ENCODE data around the gene C16orf90. TPM values are rescaled to one million over a fixed set of nuclear protein-coding genes. Genes with fewer than 3 reads are reported as not detected.

C16orf90 gene
- total RNA-seq, 4 donors from 2014 or later: not detected

- Histone ChIP-seq H3K36me3 (peaks cover 0 to 93% of the 10 kb centered on the region in 2 donors), H3K27ac (no peak overlapping the region), H3K9me3 (no peaks in the 10 kb centered on the region), H3K4me3 (no peak overlapping the region), H3K4me1 (no peaks in the 10 kb centered on the region), H3K27me3 (no peaks in the 10 kb centered on the region)
- no peak for ATAC-seq
- WGBS, 2 donors (ENCODE audit: low coverage in 1 of 2): 97 to 100% methylated on average over 2 to 6 of the region's 32 CpGs
- no peak for TF ChIP-seq POLR2AphosphoS5 (IDR thresholded peaks at IDR 0.05)
- no peak for TF ChIP-seq POLR2A (IDR thresholded peaks at IDR 0.05)
- no peak for TF ChIP-seq EP300 (IDR thresholded peaks at IDR 0.05)
- no peak for TF ChIP-seq CTCF (IDR thresholded peaks at IDR 0.05)
Observed at GRCh38 chr16:3481696-3482658, 13.3 kb downstream of the C16orf90 start.

- Histone ChIP-seq H3K4me1 (peaks cover 0 to 2% (median 0%) of the 10 kb centered on the region in 3 donors), H3K27ac (no peak overlapping the region), H3K4me3 (no peak overlapping the region), H3K9me3 (no peaks in the 10 kb centered on the region), H3K27me3 (no peaks in the 10 kb centered on the region), H3K36me3 (peaks cover 0 to 89% of the 10 kb centered on the region in 2 donors)
- TF ChIP-seq POLR2A (IDR thresholded peaks at IDR 0.05): no peak
- TF ChIP-seq EP300 (IDR thresholded peaks at IDR 0.05): no peak
- TF ChIP-seq CTCF (IDR thresholded peaks at IDR 0.05): no peak
- no peak for TF ChIP-seq POLR2AphosphoS5 (IDR thresholded peaks at IDR 0.05)
- 79 to 88% methylated on average over 7 to 12 of the region's 18 CpGs for WGBS, 2 donors (ENCODE audit: low coverage in 1 of 2)
- ATAC-seq: no peak
Observed at GRCh38 chr16:3480901-3481695, 14.2 kb downstream of the C16orf90 start.

GRCh38 chr16:3479654-3480216 is 15.6 kb downstream of the C16orf90 start:
- H3K4me3 ChIP-seq: no peak overlapping the region
- no peak overlapping the region for H3K27ac ChIP-seq
- H3K9me3 ChIP-seq: no peaks in the 10 kb centered on the region
- WGBS, 2 donors (ENCODE audit: low coverage in 1 of 2): 82 to 91% methylated on average over 8 to 11 of the region's 12 CpGs
- TF ChIP-seq EP300 (IDR thresholded peaks at IDR 0.05) (no peak), POLR2A (IDR thresholded peaks at IDR 0.05) (no peak), CTCF (IDR thresholded peaks at IDR 0.05) (no peak), POLR2AphosphoS5 (IDR thresholded peaks at IDR 0.05) (no peak)
- peaks cover 0 to 80% of the 10 kb centered on the region in 2 donors for H3K36me3 ChIP-seq
- H3K27me3 ChIP-seq: no peaks in the 10 kb centered on the region
- H3K4me1 ChIP-seq: peaks cover 0 to 12% (median 0%) of the 10 kb centered on the region in 3 donors
- no peak for ATAC-seq

GRCh38 chr16:3478242-3478925 is 16.9 kb downstream of the C16orf90 start:
- Histone ChIP-seq H3K36me3 (peaks cover 0 to 67% of the 10 kb centered on the region in 2 donors), H3K27me3 (no peaks in the 10 kb centered on the region), H3K4me1 (peaks cover 0 to 20% (median 0%) of the 10 kb centered on the region in 3 donors), H3K27ac (no peak overlapping the region), H3K4me3 (no peak overlapping the region), H3K9me3 (no peaks in the 10 kb centered on the region)
- 69 to 73% methylated on average over 3 to 5 of the region's 11 CpGs for WGBS, 2 donors (ENCODE audit: low coverage in 1 of 2)
- no peak for ATAC-seq
- TF ChIP-seq EP300 (IDR thresholded peaks at IDR 0.05): no peak
- no peak for TF ChIP-seq POLR2A (IDR thresholded peaks at IDR 0.05)
- TF ChIP-seq CTCF (IDR thresholded peaks at IDR 0.05): no peak
- TF ChIP-seq POLR2AphosphoS5 (IDR thresholded peaks at IDR 0.05): no peak
